ENCODE data around the gene SOHLH1.

GRCh38 chr9:135673941-135674340 is 25.3 kb downstream of the SOHLH1 start:
- no peak for TF ChIP-seq CTCF (IDR thresholded peaks at IDR 0.05; ENCODE audit: low read length)
- TF ChIP-seq EZH2 (IDR thresholded peaks at IDR 0.05; ENCODE audit: borderline replicate concordance, low read length): no peak

Measured in OCI-LY1 (cell line).